CD4-positive, alpha-beta T cell treated with Interleukin-6 for 4 hours (primary cell): Measurements from ENCODE around the gene ATP6V0C.

Experiments
- DNase-seq: peaks from one replicate; pipeline ENCODE4 v3.0.0-alpha.2; 2020; ENCODE audit warnings: mixed read lengths

Gene ATP6V0C

DNA sequence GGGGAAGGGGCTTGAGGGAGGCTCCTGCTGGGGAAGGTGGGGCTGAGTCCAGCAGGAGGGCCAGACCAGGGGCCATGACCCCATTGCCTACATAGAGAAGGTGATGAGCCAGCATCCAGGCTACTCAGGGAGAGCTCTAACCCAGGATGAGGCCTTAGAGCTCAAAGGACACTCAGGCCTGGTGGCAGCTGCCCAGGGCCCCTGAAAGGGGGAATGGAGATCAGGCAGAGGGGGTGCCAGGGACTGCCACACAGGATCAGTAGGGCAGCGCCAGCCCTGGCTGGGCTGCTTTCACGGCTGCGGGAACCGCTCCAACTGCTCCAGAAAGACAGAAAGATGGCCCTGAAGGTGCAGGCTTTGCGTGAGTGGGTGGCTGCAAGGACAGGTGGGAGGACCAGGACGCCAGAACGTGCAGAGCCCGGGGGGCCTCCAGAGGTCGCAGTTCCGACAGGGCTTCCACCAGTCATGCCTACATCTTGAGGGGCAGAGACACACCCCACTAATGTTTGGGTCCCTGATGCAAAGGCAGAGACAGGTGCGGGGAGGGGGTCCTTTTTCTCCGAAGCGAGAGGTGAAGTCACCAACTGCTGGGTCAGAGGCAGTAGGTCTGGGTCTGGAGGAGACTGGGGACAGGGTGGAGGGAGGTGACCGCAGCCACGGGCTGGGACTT is 882 bp upstream of the ATP6V0C start:
- peak; percentile 50 for DNase-seq

DNA sequence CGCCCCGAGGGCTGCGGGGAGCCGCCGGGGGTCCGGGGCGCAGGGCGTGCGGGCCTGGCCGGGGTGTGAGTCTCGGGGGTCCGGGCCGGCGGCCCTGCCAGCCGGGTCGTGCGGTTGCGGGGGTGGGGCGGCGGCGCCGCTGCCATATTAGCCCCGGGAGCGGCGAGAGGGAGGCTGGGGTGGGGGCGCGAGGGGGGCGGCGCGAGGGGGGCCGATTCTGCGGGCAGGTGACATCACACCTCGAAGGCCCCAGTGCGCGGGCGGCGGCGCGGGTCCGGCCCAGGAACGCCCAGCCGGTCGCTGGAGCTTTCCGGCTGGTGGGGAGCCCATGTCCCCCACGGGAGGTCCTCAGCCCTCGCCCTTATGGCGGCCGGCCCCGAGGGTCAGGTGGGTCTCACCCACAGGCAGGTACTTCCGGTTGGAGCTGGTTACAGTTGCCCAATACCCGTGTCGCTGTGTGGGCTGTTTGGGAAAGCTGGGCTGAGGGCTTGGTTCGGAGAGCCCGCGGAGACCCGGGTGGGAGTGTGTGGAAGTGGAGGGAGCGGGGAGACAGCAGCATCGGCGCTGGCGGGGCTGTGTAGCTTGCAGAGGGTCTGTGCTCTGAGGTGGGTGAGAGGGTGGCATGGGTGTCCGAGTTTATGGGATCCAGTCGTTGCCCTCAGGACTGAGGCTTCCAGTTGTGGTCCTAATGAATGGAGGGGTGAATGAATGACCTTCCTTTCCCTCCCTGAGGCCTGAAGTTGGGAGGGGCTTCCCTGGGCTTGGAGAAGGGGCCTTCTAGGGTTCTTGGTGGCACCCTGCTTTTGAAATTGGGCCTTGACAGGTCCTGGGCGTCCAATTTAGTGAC is 804 bp downstream of the ATP6V0C start:
- peak; percentile 32 for DNase-seq

DNA sequence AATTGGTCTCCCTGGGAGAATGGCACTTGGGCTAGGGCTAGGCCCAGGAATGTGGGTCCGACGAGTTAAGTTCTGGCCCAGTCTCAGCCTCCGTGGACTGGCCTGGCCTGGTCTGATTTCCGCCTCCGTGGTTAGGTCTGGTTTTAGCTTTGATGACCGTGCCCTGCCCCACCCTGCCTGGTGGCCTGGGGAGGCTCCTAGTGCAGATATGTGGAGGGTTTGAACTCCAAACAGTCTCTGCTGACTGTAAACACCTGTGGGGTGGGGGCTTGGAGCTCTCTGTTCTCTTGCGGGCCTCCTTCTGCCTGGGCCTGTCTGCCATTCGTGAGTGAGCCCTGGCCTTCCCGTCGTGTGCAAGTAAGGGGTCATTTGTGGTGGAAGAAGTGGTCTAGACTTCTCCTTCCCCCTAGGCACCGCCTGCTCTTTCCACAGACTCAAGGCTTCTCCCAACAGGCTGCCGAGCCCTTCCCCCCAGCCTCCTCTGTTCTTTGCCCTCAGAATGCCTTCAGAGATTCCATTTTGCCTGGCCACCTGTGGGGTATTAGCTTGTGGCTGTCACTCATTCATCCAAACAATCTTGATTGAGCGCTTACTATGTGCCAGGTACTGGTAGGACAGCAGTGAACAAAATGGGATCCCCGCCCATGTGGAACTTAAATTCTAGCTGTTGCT is 1.6 kb downstream of the ATP6V0C start:
- no peak for DNase-seq

DNA sequence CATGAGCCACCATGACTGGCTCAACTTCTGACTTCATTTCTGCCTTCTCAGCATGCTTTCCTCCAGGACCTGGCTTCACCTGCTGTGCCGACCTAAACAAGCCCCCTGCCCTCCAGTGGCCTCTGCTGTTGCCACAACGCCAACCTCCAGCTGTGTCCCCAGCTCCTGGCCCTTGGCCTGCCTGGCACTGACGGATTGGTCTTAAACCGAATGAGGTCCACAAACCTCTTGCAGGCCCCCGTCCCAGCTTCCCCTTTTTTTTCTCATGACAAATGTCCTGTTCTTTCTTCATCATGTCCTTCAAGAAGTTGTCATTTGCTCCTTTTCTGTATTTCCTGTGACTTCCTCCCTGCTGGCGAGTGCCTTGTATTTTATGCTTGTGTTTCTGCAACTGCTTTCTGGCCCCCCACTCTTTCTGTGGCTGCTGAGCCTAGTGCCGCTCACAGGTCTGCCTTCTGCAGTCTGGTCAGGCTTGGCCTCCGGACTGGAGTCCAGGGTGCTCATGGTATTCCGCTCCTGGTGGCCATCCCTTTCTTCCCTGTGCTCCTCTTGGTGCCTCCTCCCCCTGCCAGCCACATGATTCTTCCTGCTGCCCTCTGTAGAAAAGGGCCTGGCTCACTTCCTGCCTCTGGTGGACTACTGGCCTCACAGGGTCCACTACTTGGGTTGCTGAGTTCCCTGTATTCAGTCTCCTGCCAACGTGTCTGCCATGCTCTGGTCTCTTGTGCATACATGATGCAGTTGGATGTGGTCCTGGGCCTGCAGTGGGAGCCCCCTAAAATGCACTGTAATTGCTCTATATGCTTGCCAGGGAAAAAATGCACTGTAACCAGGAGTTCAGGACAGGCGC is 2.9 kb downstream of the ATP6V0C start:
- DNase-seq: no peak

DNA sequence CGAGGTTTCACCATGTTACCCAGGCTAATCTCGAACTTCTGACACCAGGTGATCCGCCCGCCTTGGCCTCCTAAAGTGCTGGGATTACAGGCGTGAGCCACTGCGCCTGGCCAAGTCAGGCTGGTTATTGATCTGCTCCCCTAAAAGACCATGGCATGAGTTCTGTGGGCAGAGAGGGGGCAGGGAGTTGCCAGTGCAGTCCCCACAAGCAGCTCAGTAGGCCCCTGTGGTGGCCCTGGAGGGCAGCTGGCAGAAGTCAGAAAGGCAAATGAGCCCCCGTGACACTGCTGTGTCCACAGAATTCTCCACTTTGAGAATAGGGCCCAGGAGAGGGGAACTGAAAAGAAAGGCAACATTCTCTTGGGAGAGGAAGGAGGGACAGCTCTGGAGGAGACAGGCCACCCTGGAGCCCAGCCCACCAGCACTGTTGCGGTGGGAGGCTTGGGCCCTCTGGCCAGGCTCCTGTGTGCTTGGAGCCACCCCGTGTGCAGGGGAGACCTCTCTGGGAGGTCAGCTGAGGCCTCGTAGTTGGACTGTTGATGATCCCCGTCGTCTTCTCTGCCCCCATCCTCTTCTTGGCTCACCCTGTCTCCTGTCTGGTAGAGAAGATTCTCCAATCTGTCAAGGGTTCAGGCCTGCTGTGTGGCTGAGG is 4.3 kb downstream of the ATP6V0C start:
- DNase-seq: no peak

DNA sequence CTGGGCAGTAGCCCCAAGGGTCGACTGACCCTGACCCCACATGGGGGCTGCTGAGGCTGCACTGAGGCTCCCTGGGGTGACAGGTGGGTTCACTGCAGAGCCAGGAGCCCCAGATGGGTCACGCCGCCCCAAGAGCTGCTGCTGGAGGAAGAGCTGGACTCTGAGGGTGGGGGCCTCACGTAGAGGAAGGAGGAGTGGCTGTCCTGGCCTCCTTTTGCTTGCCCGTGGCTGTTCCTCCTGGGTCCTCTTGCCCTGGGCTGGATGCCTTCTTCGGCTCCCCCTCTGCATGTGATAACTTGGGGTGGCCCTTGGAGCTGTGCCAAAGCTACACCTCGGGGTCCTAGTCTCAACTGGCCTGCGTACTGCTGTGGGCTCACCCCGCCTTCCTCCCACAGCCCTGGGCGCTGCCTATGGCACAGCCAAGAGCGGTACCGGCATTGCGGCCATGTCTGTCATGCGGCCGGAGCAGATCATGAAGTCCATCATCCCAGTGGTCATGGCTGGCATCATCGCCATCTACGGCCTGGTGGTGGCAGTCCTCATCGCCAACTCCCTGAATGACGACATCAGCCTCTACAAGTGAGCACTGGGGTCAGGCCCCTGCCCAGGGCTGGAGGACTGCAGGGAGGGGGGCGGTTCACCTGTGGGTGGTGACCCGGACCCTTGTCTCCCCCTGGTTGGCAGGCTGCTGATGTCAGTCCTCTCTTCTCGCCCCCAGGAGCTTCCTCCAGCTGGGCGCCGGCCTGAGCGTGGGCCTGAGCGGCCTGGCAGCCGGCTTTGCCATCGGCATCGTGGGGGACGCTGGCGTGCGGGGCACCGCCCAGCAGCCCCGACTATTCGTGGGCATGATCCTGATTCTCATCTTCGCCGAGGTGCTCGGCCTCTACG is 5.3 kb downstream of the ATP6V0C start:
- no peak for DNase-seq

DNA sequence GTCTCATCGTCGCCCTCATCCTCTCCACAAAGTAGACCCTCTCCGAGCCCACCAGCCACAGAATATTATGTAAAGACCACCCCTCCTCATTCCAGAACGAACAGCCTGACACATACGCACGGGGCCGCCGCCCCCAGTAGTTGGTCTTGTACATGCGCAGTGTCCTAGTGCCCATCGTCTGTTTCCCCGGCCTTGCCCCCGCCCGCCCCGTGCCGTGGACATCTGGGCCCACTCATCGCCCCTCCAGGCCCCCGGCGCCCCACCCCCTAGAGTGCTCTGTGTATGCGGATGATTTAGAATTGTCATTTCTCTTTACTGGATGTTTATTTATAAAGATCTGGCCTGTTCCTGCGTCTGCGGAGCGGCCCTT is 5.9 kb downstream of the ATP6V0C start:
- no peak for DNase-seq

DNA sequence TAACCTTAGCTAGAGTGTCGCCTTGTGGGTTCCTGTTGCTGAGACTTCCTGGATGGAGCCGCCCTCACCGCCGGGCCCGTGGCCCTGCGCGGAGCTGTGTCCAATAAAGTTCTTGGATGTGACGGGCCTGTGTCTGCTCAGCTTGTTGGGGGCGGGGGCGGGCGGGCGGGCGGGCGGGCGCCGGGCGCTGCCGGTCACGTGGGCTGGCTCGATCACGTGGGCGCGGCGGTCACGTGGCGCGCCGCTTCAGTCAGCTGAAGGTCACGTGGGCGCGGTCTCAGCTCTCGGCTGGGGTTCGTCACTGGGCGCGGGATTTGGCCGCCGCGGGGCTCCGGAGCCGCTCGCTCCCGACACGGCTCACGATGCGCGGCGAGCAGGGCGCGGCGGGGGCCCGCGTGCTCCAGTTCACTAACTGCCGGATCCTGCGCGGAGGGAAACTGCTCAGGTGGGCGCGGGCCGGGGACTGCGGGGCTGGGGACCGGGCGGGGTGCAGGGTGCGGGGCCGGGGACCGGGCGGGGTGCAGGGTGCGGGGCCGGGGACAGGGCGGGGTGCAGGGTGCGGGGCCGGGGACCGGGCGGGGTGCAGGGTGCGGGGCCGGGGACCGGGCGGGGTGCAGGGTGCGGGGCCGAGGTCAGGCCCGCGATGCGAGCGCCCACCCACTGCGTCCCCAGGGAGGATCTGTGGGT is 6.5 kb downstream of the ATP6V0C start, which contains the start of gene AMDHD2:
TSS of gene AMDHD2 (plus strand) at position 275 of the 687 bp plus-strand sequence. CDS start at position 363, 88 bp downstream.
- peak; percentile 92 for DNase-seq

DNA sequence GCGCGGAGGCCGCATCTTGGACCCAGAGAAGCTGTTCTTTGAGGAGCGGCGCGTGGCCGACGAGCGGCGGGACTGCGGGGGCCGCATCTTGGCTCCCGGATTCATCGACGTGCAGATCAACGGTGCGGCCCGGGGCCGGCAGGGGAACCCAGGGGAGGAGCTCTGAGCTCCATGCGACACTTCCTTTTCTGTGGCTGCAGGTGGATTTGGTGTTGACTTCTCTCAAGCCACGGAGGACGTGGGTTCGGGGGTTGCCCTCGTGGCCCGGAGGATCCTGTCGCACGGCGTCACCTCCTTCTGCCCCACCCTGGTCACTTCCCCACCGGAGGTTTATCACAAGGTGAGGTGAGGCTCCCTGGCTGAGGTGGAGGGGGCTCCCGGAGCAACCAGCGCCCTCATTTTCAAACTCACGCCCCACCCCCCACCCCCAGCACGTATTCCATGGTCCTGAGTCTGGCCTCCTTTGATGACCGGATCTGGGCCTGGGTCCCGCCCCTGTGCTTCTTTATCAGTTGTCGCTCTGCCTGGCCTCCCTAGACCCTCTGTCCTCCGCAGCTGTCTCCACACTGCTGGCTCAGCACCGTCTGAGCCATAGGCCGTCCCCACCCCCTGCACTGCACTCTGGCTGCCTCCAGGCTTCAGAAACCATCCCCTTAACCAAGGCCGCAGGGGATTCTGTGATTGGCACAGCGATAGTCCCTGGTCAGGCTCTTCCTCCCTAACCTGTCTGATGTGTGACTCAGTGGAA is 7.2 kb downstream of the ATP6V0C start:
- peak; percentile 63 for DNase-seq

DNA sequence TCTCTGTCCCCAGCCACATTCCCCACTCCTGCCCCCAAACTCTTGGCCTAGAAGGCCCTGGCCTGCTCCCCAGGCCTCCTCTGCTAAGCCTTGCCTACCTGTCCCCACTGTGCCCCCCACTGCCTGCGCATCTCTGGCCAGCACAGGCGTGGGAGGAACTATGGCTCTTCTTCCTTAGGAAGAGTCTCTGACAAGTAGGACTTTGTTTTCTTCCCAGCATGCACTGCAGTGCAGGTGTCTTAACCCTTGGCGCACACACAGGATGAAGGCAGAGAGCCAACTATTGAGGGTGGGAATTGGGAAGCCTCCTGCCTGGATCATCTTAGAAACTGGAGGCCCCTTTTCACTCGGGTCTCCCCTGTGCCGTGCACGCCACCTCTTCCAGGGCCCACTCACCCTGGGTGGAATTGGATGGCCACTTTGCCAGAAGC is 10.1 kb downstream of the ATP6V0C start:
- no peak for DNase-seq

DNA sequence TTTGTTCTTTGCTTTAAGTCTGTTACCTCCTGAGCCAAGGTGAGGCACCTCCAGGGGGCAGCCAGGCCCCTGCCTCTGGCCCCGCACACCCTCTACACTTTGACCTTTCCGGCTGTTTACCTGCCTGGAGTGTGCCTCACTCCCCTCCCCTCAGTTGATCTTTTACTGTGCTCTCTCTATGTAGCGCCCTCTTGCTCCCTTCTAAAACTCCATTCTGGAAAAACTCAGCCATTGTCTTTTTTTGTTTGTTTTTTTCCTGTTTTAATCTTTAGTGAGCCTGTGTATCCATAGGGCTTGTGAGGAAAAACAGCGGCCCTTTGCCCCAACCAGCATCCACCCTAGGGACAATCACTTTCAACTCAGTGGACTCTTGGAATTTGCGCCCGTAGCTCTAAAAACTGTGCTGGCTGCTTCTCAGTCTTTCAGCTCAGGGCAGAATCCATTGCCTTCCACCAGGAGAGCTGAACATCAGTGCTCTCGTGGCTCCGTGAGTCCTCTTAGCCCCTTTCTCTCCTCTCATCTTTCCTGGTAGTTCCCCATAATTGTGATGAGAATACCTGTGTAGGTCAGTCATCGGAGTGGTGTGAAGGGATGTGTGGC is 10.7 kb downstream of the ATP6V0C start:
- DNase-seq: no peak

DNA sequence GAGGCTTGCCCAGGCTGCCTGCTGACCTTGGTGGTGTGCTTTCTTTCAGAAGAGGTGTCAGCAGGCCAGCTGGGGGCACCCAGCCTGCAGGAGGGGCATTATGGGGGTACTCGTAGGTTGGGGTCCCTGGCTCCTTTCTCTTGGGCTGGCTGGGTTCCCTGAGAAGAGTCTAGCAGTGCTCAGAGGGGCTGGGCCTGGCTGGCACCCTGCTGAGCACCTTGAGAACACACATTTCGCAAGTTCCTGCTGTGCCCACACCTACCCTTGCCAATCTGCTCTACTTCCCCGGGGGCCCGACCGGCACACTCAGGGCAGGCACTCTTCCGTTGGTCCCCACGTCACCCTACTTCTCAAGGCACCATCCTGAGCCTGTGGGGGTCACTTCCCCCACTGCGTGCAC is 12.4 kb downstream of the ATP6V0C start:
- DNase-seq: no peak

DNA sequence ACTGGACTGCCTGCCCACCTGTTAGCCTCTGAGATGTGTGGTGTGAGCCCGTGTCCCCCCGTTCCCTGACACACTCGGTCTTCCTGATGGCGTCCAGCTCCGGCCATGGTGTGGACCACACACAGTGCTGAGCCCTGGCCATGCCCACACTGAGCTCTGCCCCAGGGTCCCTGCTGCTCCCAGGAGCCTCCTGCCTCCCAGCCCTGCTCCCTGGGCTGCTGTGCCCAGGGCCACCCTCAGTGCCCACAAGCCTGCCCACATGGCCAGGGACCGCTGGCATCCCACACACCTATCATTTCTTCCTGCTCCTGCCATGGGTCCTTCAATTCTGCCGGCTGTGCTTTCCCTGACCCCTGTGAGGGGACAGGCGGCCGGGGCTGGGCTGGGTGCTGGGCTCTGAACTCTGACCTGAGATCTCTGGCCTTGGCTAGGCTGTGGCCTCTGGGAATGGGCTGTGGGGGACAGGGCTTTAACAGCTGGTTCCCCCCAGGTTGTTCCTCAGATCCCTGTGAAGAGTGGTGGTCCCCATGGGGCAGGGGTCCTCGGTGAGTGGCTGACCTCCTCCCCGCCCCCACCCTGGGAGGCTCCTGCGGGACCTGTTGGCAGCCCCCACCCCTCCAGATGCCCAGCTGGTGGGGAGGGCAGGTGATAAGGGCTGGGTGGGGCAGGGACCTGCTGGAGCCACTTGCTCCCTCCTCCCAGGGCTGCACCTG is 13.5 kb downstream of the ATP6V0C start:
- DNase-seq: no peak

DNA sequence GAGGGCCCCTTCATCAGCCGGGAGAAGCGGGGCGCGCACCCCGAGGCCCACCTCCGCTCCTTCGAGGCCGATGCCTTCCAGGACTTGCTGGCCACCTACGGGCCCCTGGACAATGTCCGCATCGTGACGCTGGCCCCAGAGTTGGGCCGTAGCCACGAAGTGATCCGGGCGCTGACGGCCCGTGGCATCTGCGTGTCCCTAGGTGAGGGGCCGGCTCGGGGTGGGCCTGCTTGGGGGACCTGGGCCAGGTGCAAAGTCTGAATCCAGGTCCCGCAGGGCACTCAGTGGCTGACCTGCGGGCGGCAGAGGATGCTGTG is 14.0 kb downstream of the ATP6V0C start:
- no peak for DNase-seq

DNA sequence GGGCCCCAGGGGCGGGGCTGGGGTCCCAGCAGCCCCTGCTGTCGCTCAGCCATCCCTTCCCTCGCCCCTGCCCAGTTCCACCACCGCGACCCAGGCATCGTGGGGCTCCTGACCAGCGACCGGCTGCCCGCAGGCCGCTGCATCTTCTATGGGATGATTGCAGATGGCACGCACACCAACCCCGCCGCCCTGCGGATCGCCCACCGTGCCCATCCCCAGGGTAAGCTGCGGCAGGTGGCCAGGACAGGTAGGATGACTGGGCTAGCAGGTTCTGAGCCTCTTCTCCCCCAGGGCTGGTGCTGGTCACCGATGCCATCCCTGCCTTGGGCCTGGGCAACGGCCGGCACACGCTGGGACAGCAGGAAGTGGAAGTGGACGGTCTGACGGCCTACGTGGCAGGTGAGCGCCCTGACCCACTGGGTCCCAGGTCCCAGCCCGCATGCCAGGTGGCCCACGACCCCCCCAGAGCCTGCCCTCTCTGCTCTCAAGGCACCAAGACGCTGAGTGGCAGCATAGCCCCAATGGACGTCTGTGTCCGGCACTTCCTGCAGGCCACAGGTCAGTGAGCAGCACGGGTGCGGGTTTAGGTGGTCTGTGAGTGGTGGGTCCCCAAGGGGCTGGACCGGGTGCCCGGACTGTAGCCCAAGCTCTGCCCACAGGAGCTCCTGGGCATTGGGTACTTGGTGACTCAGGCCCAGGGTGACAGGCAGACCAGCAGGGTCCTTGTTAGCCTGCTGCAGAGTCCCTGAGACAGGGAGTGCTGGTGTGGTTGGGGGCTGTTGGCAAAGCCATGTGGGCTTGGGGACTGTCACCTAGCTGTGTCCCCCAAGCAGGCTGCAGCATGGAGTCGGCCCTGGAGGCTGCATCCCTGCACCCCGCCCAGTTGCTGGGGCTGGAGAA is 14.7 kb downstream of the ATP6V0C start:
- no peak for DNase-seq

DNA sequence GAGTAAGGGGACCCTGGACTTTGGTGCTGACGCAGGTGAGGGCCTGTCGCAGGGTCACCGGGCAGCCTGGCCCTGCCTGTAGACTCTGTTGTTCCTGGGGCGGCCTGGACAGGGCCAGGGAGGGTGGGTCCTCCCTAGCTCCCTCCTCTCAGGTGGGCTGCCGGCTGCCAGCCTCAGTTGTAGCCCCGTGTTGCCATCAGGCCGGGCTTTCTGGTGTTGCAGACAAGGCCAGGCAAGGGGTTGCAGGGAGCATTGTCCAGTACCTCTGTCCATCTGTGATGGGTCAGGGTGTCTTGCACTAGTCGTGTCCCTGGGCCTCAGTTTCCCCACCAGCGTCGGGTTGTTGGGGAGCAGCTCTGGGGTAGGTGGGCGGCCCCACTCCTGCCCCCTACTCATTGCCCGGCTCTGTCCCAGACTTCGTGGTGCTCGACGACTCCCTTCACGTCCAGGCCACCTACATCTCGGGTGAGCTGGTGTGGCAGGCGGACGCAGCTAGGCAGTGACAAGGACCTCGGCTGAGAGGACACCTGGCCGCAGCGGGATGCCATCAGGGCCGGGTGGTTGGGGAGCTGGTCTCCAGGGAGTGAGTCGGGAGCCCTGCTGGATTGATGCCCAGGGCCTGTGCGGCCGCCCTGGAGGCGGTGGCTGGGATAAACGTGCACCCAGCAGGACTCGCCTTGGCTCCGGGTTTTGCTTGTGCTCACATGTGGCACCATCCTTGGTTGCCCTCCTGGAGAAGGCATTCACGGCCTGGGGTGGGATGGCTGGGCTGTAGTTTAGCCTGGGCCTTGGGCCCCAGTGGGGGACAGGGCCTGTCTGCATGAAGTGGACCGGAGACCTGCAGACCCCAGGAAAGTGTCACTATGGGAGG is 15.5 kb downstream of the ATP6V0C start:
- DNase-seq: no peak
